OCI-LY1 (cell line): ENCODE measurements around the gene LPAR3.

Experiments used
- H2AFZ ChIP-seq: fragments of 200-600 bp; sonication (generic), shearing (Covaris generic); 2 replicates; pipeline ENCODE4 v1.6.0; 2014; ENCODE audit warnings: antibody characterized with exemption, mild to moderate bottlenecking, low read length
- H3F3A ChIP-seq: fragments of 200-600 bp; sonication (generic), shearing (Covaris generic); 2 replicates; pipeline ENCODE4 v1.6.0; 2014; ENCODE audit warnings: mild to moderate bottlenecking, antibody characterized with exemption, low read length, moderate library complexity; ENCODE audit not compliant: insufficient read depth
- H3K27ac ChIP-seq: fragments of 200-600 bp; sonication (generic); 2 replicates; pipeline ENCODE4 v1.5.1; 2014; ENCODE audit warnings: low read length, mixed run types, mild to moderate bottlenecking, low read depth; ENCODE audit not compliant: poor library complexity, severe bottlenecking
- H3K27me3 ChIP-seq: fragments of 200-600 bp; sonication (generic); 2 replicates; pipeline ENCODE4 v1.6.0; 2014; ENCODE audit warnings: antibody characterized with exemption, mild to moderate bottlenecking, low read length, moderate library complexity; ENCODE audit not compliant: insufficient read depth
- H3K36me3 ChIP-seq: fragments of 200-600 bp; sonication (generic); 2 replicates; pipeline ENCODE4 v1.6.1; 2014; ENCODE audit warnings: mild to moderate bottlenecking, antibody characterized with exemption, low read length, moderate library complexity, mixed read lengths; ENCODE audit not compliant: insufficient read depth
- H3K4me1 ChIP-seq: fragments of 200-600 bp; sonication (generic); 2 replicates; pipeline ENCODE4 v1.5.1; 2014; ENCODE audit warnings: mild to moderate bottlenecking, low read length, moderate library complexity; ENCODE audit not compliant: insufficient read depth, severe bottlenecking
- H3K4me2 ChIP-seq: fragments of 200-600 bp; sonication (generic), shearing (Covaris generic); 2 replicates; pipeline ENCODE4 v1.6.1; 2014; ENCODE audit warnings: low read length
- H3K4me3 ChIP-seq: fragments of 200-600 bp; sonication (generic); 2 replicates; pipeline ENCODE4 v1.5.1; 2014; ENCODE audit warnings: low read length, low read depth, mild to moderate bottlenecking, mixed read lengths; ENCODE audit not compliant: poor library complexity, severe bottlenecking
- H3K79me2 ChIP-seq: fragments of 200-600 bp; shearing (Covaris generic); 2 replicates; pipeline ENCODE4 v1.6.1; 2016; ENCODE audit warnings: mixed run types, low read length, mixed read lengths; ENCODE audit not compliant: insufficient read depth
- H3K9ac ChIP-seq: fragments of 200-600 bp; sonication (generic), shearing (Covaris generic); 2 replicates; pipeline ENCODE4 v1.6.1; 2014; ENCODE audit warnings: mild to moderate bottlenecking, low read length, mixed read lengths
- H3K9me2 ChIP-seq: fragments of 200-600 bp; sonication (generic), shearing (Covaris generic); 2 replicates; pipeline ENCODE4 v1.6.1; 2014; ENCODE audit warnings: low read depth, mild to moderate bottlenecking, low read length, mixed read lengths
- H3K9me3 ChIP-seq: fragments of 200-600 bp; shearing (Covaris generic); 2 replicates; pipeline ENCODE4 v1.6.1; 2014; ENCODE audit warnings: low read length, mixed read lengths
- H4K20me1 ChIP-seq: fragments of 200-600 bp; sonication (generic), shearing (Covaris generic); 2 replicates; pipeline ENCODE4 v1.6.0; 2016; ENCODE audit warnings: mild to moderate bottlenecking, low read length; ENCODE audit not compliant: insufficient read depth
- CTCF ChIP-seq: fragments of 200-600 bp; sonication (generic), shearing (Covaris generic); IDR thresholded peaks from 2 replicates; pipeline ENCODE4 v1.5.1; 2017; ENCODE audit warnings: mild to moderate bottlenecking, antibody characterized with exemption, low read length, moderate library complexity, mixed read lengths
- EZH2 ChIP-seq: fragments of 200-600 bp; sonication (generic), shearing (Covaris generic); IDR thresholded peaks from 2 replicates; pipeline ENCODE4 v1.8.0; 2017; ENCODE audit warnings: borderline replicate concordance, mixed run types, mild to moderate bottlenecking, antibody characterized with exemption, low read length, moderate library complexity, mixed read lengths

The LPAR3 gene

GRCh38 chr1:84857906-84858305 lies 35.1 kb downstream of the LPAR3 start:
- Histone ChIP-seq H3K9me3 (no peaks in the 10 kb centered on the region), H3K79me2 (no peaks in the 10 kb centered on the region), H3K4me1 (no peaks in the 10 kb centered on the region), H3K27ac (no peak overlapping the region), H3K4me2 (no peak overlapping the region), H3K36me3 (no peaks in the 10 kb centered on the region), H3F3A (no peaks in the 10 kb centered on the region), H3K27me3 (no peaks in the 10 kb centered on the region), H3K4me3 (no peak overlapping the region), H3K9me2 (no peaks in the 10 kb centered on the region), H3K9ac (no peak overlapping the region), H4K20me1 (no peaks in the 10 kb centered on the region), H2AFZ (no peak overlapping the region)
- TF ChIP-seq CTCF, result no peak
- no peak for TF ChIP-seq EZH2

GRCh38 chr1:84856726-84857270 lies 36.2 kb downstream of the LPAR3 start:
- no peaks in the 10 kb centered on the region for H4K20me1 ChIP-seq
- H3K27me3 ChIP-seq, result no peaks in the 10 kb centered on the region
- H3K79me2 ChIP-seq, result no peaks in the 10 kb centered on the region
- no peaks in the 10 kb centered on the region for H3K9me3 ChIP-seq
- H3K4me2 ChIP-seq, result no peak overlapping the region
- TF ChIP-seq CTCF (no peak), EZH2 (no peak)
- no peak overlapping the region for H3K4me3 ChIP-seq
- no peaks in the 10 kb centered on the region for H3K4me1 ChIP-seq
- H3K27ac ChIP-seq, result no peak overlapping the region
- no peak overlapping the region for H3K9ac ChIP-seq
- no peak overlapping the region for H2AFZ ChIP-seq
- no peaks in the 10 kb centered on the region for H3K9me2 ChIP-seq
- H3K36me3 ChIP-seq, result no peaks in the 10 kb centered on the region
- H3F3A ChIP-seq, result no peaks in the 10 kb centered on the region

GRCh38 chr1:84855691-84856630 lies 37.0 kb downstream of the LPAR3 start:
- H4K20me1 ChIP-seq, result no peaks in the 10 kb centered on the region
- no peak overlapping the region for H3K4me2 ChIP-seq
- no peak overlapping the region for H3K4me3 ChIP-seq
- H3K4me1 ChIP-seq, result no peaks in the 10 kb centered on the region
- TF ChIP-seq EZH2 (no peak), CTCF (no peak)
- H3K9me2 ChIP-seq, result no peaks in the 10 kb centered on the region
- H3K79me2 ChIP-seq, result no peaks in the 10 kb centered on the region
- H3K27me3 ChIP-seq, result no peaks in the 10 kb centered on the region
- no peak overlapping the region for H2AFZ ChIP-seq
- no peaks in the 10 kb centered on the region for H3F3A ChIP-seq
- H3K9me3 ChIP-seq, result no peaks in the 10 kb centered on the region
- H3K36me3 ChIP-seq, result no peaks in the 10 kb centered on the region
- H3K9ac ChIP-seq, result no peak overlapping the region
- no peak overlapping the region for H3K27ac ChIP-seq
